ENCODE results near the gene DNAAF5.

The DNAAF5 gene

DNA sequence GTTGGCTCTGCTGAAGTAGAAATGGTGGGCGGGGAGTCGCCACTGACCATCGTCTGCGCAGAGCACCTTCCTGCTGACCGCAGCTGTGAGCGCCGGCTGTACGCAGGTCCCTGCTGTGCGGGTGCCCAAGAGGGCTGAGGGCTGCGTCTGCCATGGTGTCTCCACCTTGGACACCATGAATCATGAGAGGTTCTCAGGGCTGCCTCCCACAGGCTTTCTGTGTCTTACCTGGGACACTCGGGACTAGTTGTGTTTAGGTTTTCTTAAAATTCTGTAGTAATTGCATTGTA is 45.5 kb downstream of the DNAAF5 start:
- H3K4me3 ChIP-seq (ENCODE audit: control insufficient read depth in 1 of 7, extremely low read depth in 1 of 7, insufficient read depth in 4 of 7, low read depth in 2 of 7, low read length in 6 of 7), result no peak overlapping the region
- no peak overlapping the region for H3K27ac ChIP-seq (ENCODE audit: insufficient read depth in 1 of 2, low read depth in 1 of 2, low read length in 2 of 2, poor library complexity in 1 of 2, severe bottlenecking in 2 of 2)
- no peak for DNase-seq
- no peaks in the 10 kb centered on the region for H3K27me3 ChIP-seq (replicated peaks in 2 of 5; ENCODE audit: control insufficient read depth in 4 of 5, insufficient read depth in 5 of 5, low read length in 4 of 5)
- peaks cover 2 to 52% (median 29%) of the 10 kb centered on the region in 4 experiments for H3K36me3 ChIP-seq (ENCODE audit: control insufficient read depth in 4 of 4, insufficient read depth in 4 of 4, low read length in 3 of 4)
- CTCF ChIA-PET, result interaction anchor here (1.0 to 1.7 kb wide), 3 partner anchors 101 to 455 kb away, joined by 3 to 7 read pairs (median 6); no protein-coding TSS in a partner anchor
- WGBS (ENCODE audit: insufficient coverage), result 85% methylated on average over 10 of the region's 11 CpGs
- no peaks in the 10 kb centered on the region for H3K9me3 ChIP-seq (ENCODE audit: control extremely low read depth in 1 of 5, control insufficient read depth in 4 of 5, insufficient read depth in 2 of 5, low read depth in 1 of 5, low read length in 4 of 5)
- POLR2A ChIA-PET, result no interaction called here
- peaks cover 0 to 15% (median 7%) of the 10 kb centered on the region in 4 experiments for H3K4me1 ChIP-seq (ENCODE audit: control extremely low read depth in 1 of 4, control insufficient read depth in 4 of 4, insufficient read depth in 4 of 4, low read length in 3 of 4)

DNA sequence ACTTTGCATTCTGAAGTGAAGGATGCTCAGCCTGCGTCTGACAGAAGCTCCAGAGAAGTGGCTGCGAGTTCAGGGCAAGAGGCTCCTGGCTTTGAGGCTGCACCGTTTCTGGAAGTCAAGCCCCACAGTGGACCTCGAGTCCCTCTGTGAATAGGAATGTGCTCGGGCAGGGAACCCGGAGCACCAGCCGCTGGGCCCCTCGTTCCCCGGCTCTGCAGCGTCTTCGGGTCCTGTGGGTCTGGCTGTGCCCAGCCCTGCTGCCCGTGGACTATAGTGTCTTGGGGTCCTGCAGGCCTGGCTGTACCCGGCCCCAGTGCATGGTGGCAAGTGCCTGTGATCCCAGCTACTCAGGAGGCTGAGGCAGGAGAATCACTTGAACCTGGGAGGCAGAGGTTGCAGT is 45.9 kb downstream of the DNAAF5 start:
- Histone ChIP-seq H3K9me3 (ENCODE audit: control extremely low read depth in 1 of 5, control insufficient read depth in 4 of 5, insufficient read depth in 2 of 5, low read depth in 1 of 5, low read length in 4 of 5) (no peaks in the 10 kb centered on the region), H3K27me3 (replicated peaks in 2 of 5; ENCODE audit: control insufficient read depth in 4 of 5, insufficient read depth in 5 of 5, low read length in 4 of 5) (no peaks in the 10 kb centered on the region), H3K27ac (ENCODE audit: insufficient read depth in 1 of 2, low read depth in 1 of 2, low read length in 2 of 2, poor library complexity in 1 of 2, severe bottlenecking in 2 of 2) (no peak overlapping the region), H3K36me3 (ENCODE audit: control insufficient read depth in 4 of 4, insufficient read depth in 4 of 4, low read length in 3 of 4) (peaks cover 2 to 51% (median 30%) of the 10 kb centered on the region in 4 experiments), H3K4me3 (ENCODE audit: control insufficient read depth in 1 of 7, extremely low read depth in 1 of 7, insufficient read depth in 4 of 7, low read depth in 2 of 7, low read length in 6 of 7) (no peak overlapping the region), H3K4me1 (ENCODE audit: control extremely low read depth in 1 of 4, control insufficient read depth in 4 of 4, insufficient read depth in 4 of 4, low read length in 3 of 4) (peaks cover 0 to 15% (median 7%) of the 10 kb centered on the region in 4 experiments)
- ChIA-PET POLR2A (no interaction called here), CTCF (interaction anchor here (1.6 to 2.2 kb wide), 2 partner anchors 14 to 451 kb away, joined by 5 to 9 read pairs; no protein-coding TSS in a partner anchor)
- WGBS (ENCODE audit: insufficient coverage), result 97% methylated on average over 13 of the region's 13 CpGs
- no peak for DNase-seq

DNA sequence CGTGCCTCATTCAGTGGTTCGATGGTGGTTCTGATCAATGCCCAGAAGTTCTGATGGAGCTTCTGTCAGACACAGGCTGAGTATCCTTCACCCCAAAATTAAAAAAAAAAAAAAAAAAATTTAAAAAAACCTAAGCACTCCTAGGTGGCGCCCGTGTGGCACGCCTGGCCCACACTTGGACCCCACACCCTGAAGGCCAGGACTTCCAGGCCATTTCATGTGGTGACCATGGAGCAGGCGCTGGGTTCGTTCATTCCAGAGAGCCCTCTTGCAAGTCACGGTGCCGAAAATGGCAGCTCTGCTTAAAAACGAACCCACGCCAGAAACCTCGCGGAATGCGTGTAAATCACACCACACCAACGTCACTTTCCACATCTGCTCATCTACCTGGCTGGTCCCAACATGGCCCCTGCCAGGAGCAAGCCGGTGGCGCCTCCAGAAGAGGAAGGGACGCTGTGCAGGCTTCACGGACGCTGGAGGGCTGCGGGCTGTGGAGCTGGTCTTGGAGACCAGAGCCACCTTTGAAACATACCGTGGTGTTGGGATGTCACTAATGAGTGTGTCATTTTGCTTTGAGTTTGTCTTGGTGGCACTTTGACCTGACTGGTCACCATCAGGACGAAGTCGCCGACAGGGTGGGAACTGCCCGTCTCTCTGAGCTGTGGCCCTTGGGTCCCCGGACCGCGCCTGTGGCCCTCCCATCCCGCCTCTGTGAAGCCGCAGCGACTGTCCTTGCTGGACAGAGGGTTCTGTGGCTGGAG is 46.5 kb downstream of the DNAAF5 start:
- ChIA-PET CTCF (interaction anchor here (0.8 to 2.2 kb wide), 4 partner anchors 13 to 454 kb away, joined by 4 to 9 read pairs (median 5); no protein-coding TSS in a partner anchor), POLR2A (interaction anchor here (0.6 kb wide), 1 partner anchor 91 kb away, joined by 4 read pairs; no protein-coding TSS in a partner anchor)
- Histone ChIP-seq H3K4me1 (ENCODE audit: control extremely low read depth in 1 of 4, control insufficient read depth in 4 of 4, insufficient read depth in 4 of 4, low read length in 3 of 4) (peaks cover 0 to 15% (median 7%) of the 10 kb centered on the region in 4 experiments), H3K27ac (ENCODE audit: insufficient read depth in 1 of 2, low read depth in 1 of 2, low read length in 2 of 2, poor library complexity in 1 of 2, severe bottlenecking in 2 of 2) (no peak overlapping the region), H3K4me3 (ENCODE audit: control insufficient read depth in 1 of 7, extremely low read depth in 1 of 7, insufficient read depth in 4 of 7, low read depth in 2 of 7, low read length in 6 of 7) (no peak overlapping the region), H3K9me3 (ENCODE audit: control extremely low read depth in 1 of 5, control insufficient read depth in 4 of 5, insufficient read depth in 2 of 5, low read depth in 1 of 5, low read length in 4 of 5) (no peaks in the 10 kb centered on the region), H3K27me3 (replicated peaks in 2 of 5; ENCODE audit: control insufficient read depth in 4 of 5, insufficient read depth in 5 of 5, low read length in 4 of 5) (no peaks in the 10 kb centered on the region), H3K36me3 (ENCODE audit: control insufficient read depth in 4 of 4, insufficient read depth in 4 of 4, low read length in 3 of 4) (peaks cover 2 to 49% (median 33%) of the 10 kb centered on the region in 4 experiments)
- 93% methylated on average over 25 of the region's 32 CpGs for WGBS (ENCODE audit: insufficient coverage)
- DNase-seq, result no peak

DNA sequence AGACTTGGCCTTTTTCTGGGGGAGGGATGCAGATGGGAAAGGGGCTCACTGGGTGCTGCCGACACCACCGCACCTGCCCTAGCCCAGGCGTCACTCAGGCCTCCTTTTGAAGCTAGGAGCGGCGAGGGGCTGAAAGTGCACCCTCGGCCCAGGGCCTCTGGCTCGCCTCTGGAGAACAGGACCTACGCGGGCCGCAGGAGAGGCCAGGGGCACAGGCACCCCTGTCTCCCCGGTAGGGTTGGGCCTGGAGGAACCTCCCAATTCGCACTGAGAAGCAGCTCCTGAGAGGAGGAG is 47.1 kb downstream of the DNAAF5 start:
- Histone ChIP-seq H3K9me3 (ENCODE audit: control extremely low read depth in 1 of 5, control insufficient read depth in 4 of 5, insufficient read depth in 2 of 5, low read depth in 1 of 5, low read length in 4 of 5) (no peaks in the 10 kb centered on the region), H3K27me3 (replicated peaks in 2 of 5; ENCODE audit: control insufficient read depth in 4 of 5, insufficient read depth in 5 of 5, low read length in 4 of 5) (no peaks in the 10 kb centered on the region), H3K4me3 (ENCODE audit: control insufficient read depth in 1 of 7, extremely low read depth in 1 of 7, insufficient read depth in 4 of 7, low read depth in 2 of 7, low read length in 6 of 7) (no peak overlapping the region), H3K4me1 (ENCODE audit: control extremely low read depth in 1 of 4, control insufficient read depth in 4 of 4, insufficient read depth in 4 of 4, low read length in 3 of 4) (peaks cover 0 to 15% (median 7%) of the 10 kb centered on the region in 4 experiments), H3K36me3 (ENCODE audit: control insufficient read depth in 4 of 4, insufficient read depth in 4 of 4, low read length in 3 of 4) (peaks cover 2 to 51% (median 37%) of the 10 kb centered on the region in 4 experiments), H3K27ac (ENCODE audit: insufficient read depth in 1 of 2, low read depth in 1 of 2, low read length in 2 of 2, poor library complexity in 1 of 2, severe bottlenecking in 2 of 2) (no peak overlapping the region)
- ChIA-PET CTCF (interaction anchor here (0.8 to 2.2 kb wide), 4 partner anchors 13 to 455 kb away, joined by 4 to 9 read pairs (median 5); no protein-coding TSS in a partner anchor), POLR2A (no interaction called here)
- DNase-seq, result no peak
- 90% methylated on average over 11 of the region's 12 CpGs for WGBS (ENCODE audit: insufficient coverage)

DNA sequence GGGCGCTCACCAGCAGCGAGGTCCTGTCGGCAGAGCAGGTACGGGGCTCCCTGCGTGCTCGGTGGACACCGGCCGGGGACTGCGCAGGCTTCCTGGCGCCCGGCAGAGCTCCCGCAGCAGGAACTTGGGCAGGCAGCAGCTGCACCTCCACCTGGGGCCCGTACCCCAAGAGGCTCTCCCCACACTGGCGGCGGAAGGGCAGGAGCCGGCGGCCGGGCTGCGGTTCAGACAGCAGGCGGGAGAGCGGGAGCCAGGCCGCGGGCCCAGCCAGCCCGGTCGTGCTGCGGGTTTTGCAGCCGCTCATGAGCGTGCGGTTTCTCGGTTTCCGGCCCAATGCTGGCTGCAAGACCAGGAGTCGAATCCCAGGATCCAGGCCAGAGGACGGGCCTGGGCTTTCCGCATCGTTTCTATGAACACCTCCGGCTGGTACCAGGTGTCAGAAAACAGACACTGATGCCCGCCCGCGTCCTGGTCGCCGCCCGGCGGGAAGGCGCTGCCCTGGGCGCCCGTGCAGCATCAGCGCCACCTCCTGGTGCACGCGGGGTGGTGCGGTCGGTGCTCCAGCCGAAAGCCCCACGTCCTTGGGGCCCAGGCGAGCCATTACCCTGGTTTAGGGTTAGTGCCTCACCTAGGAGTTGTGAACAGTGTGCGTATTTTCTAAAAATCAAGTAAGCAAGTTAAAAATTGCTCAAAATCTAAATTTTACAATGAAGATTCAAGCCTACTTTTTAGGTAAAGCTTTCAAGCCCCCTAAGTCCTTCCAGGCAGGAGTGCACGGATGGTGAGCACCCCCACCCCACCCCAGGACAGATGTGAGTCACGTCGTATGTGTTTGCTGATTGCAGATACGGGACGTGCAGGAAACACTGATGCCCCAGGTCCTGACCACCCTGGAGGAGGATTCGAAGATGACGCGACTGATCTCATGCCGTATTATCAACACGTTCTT is 47.9 kb downstream of the DNAAF5 start:
- Histone ChIP-seq H3K4me3 (ENCODE audit: control insufficient read depth in 1 of 7, extremely low read depth in 1 of 7, insufficient read depth in 4 of 7, low read depth in 2 of 7, low read length in 6 of 7) (no peak overlapping the region), H3K36me3 (ENCODE audit: control insufficient read depth in 4 of 4, insufficient read depth in 4 of 4, low read length in 3 of 4) (peaks cover 2 to 58% (median 40%) of the 10 kb centered on the region in 4 experiments), H3K27me3 (replicated peaks in 2 of 5; ENCODE audit: control insufficient read depth in 4 of 5, insufficient read depth in 5 of 5, low read length in 4 of 5) (no peaks in the 10 kb centered on the region), H3K27ac (ENCODE audit: insufficient read depth in 1 of 2, low read depth in 1 of 2, low read length in 2 of 2, poor library complexity in 1 of 2, severe bottlenecking in 2 of 2) (no peak overlapping the region), H3K4me1 (ENCODE audit: control extremely low read depth in 1 of 4, control insufficient read depth in 4 of 4, insufficient read depth in 4 of 4, low read length in 3 of 4) (peaks cover 0 to 15% (median 7%) of the 10 kb centered on the region in 4 experiments), H3K9me3 (ENCODE audit: control extremely low read depth in 1 of 5, control insufficient read depth in 4 of 5, insufficient read depth in 2 of 5, low read depth in 1 of 5, low read length in 4 of 5) (no peaks in the 10 kb centered on the region)
- ChIA-PET CTCF (interaction anchor here (1.2 to 2.3 kb wide), 4 partner anchors 8 to 456 kb away, joined by 3 to 13 read pairs (median 5); no protein-coding TSS in a partner anchor), POLR2A (no interaction called here)
- peak; percentile 30 to 54 (median 51) for DNase-seq
- 81% methylated on average over 60 of the region's 65 CpGs for WGBS (ENCODE audit: insufficient coverage)

DNA sequence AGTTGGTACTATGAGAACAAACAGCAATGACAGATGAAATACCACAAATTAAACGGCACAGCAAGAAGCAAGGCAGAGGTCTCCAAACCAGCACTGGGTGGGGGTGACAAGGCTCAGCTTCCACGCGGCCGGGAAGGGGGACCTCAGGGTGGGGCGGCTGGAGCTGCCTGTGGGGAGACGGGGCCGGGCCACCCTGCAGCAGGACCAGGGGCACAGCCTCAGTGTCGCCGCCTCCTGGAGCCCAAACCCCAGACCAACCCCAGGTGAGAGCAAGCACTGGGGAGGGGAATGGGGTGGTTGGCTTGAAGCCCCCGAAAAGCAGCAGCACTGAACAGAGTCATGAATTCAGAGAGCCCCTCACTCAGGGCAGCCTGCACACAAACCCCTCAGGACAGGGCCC is 49.9 kb downstream of the DNAAF5 start:
- no peak overlapping the region for H3K4me3 ChIP-seq (ENCODE audit: control insufficient read depth in 1 of 7, extremely low read depth in 1 of 7, insufficient read depth in 4 of 7, low read depth in 2 of 7, low read length in 6 of 7)
- CTCF ChIA-PET, result interaction anchor here (1.1 to 2.3 kb wide), 2 partner anchors 9 to 454 kb away, joined by 3 to 13 read pairs; no protein-coding TSS in a partner anchor
- H3K36me3 ChIP-seq (ENCODE audit: control insufficient read depth in 4 of 4, insufficient read depth in 4 of 4, low read length in 3 of 4), result peaks cover 7 to 71% (median 48%) of the 10 kb centered on the region in 4 experiments
- WGBS (ENCODE audit: insufficient coverage), result 98% methylated on average over 7 of the region's 10 CpGs
- DNase-seq, result no peak
- H3K27me3 ChIP-seq (replicated peaks in 2 of 5; ENCODE audit: control insufficient read depth in 4 of 5, insufficient read depth in 5 of 5, low read length in 4 of 5), result no peaks in the 10 kb centered on the region
- POLR2A ChIA-PET, result no interaction called here
- H3K4me1 ChIP-seq (ENCODE audit: control extremely low read depth in 1 of 4, control insufficient read depth in 4 of 4, insufficient read depth in 4 of 4, low read length in 3 of 4), result peaks cover 0 to 7% (median 3%) of the 10 kb centered on the region in 4 experiments
- no peaks in the 10 kb centered on the region for H3K9me3 ChIP-seq (ENCODE audit: control extremely low read depth in 1 of 5, control insufficient read depth in 4 of 5, insufficient read depth in 2 of 5, low read depth in 1 of 5, low read length in 4 of 5)
- H3K27ac ChIP-seq (ENCODE audit: insufficient read depth in 1 of 2, low read depth in 1 of 2, low read length in 2 of 2, poor library complexity in 1 of 2, severe bottlenecking in 2 of 2), result no peak overlapping the region
